Endothelial cell (in vitro differentiated cells): ENCODE measurements around the gene COX7C. TPM values are rescaled to one million over a fixed set of nuclear protein-coding genes. Genes with fewer than 3 reads are reported as not detected.

Source experiments
- DNase-seq: peaks from one replicate; pipeline ENCODE4 v3.0.0; 2021; ENCODE audit warnings: low spot score
- H3K27ac Mint-ChIP-seq: one replicate; pipeline ENCODE4 v1.8.0; 2021; ENCODE audit warnings: mixed read lengths, inconsistent platforms; ENCODE audit not compliant: unreplicated experiment
- H3K27me3 Mint-ChIP-seq: one replicate; pipeline ENCODE4 v1.8.0; 2021; ENCODE audit warnings: mild to moderate bottlenecking, moderate library complexity, mixed read lengths, inconsistent platforms; ENCODE audit not compliant: unreplicated experiment
- H3K36me3 Mint-ChIP-seq: one replicate; pipeline ENCODE4 v1.8.0; 2021; ENCODE audit warnings: mild to moderate bottlenecking, low read depth, mixed read lengths, inconsistent platforms; ENCODE audit not compliant: unreplicated experiment
- H3K4me1 Mint-ChIP-seq: one replicate; pipeline ENCODE4 v1.8.0; 2021; ENCODE audit warnings: mild to moderate bottlenecking, mixed read lengths, inconsistent platforms; ENCODE audit not compliant: unreplicated experiment
- H3K4me3 Mint-ChIP-seq: one replicate; pipeline ENCODE4 v1.8.0; 2021; ENCODE audit warnings: mild to moderate bottlenecking, mixed read lengths, inconsistent platforms; ENCODE audit not compliant: unreplicated experiment
- H3K9me3 Mint-ChIP-seq: one replicate; pipeline ENCODE4 v1.8.0; 2021; ENCODE audit warnings: mixed read lengths, inconsistent platforms; ENCODE audit not compliant: unreplicated experiment
- total RNA-seq: library from RNA; stranded (reverse); fragmentation: NEBNext Ultra II Directional; extraction: Animal tissue kit (Norgen Biotek cat#: 25700); gene quantifications from one replicate; pipeline ENCODE4 v1.2.1, GENCODE V29; 2021; ENCODE audit not compliant: unreplicated experiment
- TF ChIP-seq, protein P1 (sequence below): fragments of 200-600 bp; sonication (generic); IDR thresholded peaks from one replicate; pipeline ENCODE4 v1.5.0; 2021; ENCODE audit warnings: antibody characterized with exemption; ENCODE audit not compliant: unreplicated experiment

Gene COX7C
- total RNA-seq, 1 donor from 2014 or later: 434 TPM

- Mint-ChIP-seq H3K4me3 (no peak overlapping the region), H3K27me3 (no peaks in the 10 kb centered on the region), H3K9me3 (no peaks in the 10 kb centered on the region), H3K27ac (no peak overlapping the region), H3K4me1 (no peaks in the 10 kb centered on the region), H3K36me3 (peaks cover 12% of the 10 kb centered on the region)
- no peak for DNase-seq
- TF ChIP-seq, protein P1, sequence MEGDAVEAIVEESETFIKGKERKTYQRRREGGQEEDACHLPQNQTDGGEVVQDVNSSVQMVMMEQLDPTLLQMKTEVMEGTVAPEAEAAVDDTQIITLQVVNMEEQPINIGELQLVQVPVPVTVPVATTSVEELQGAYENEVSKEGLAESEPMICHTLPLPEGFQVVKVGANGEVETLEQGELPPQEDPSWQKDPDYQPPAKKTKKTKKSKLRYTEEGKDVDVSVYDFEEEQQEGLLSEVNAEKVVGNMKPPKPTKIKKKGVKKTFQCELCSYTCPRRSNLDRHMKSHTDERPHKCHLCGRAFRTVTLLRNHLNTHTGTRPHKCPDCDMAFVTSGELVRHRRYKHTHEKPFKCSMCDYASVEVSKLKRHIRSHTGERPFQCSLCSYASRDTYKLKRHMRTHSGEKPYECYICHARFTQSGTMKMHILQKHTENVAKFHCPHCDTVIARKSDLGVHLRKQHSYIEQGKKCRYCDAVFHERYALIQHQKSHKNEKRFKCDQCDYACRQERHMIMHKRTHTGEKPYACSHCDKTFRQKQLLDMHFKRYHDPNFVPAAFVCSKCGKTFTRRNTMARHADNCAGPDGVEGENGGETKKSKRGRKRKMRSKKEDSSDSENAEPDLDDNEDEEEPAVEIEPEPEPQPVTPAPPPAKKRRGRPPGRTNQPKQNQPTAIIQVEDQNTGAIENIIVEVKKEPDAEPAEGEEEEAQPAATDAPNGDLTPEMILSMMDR: no peak
Observed at GRCh38 chr5:86623785-86624483, 6.2 kb downstream of the COX7C start.

DNA sequence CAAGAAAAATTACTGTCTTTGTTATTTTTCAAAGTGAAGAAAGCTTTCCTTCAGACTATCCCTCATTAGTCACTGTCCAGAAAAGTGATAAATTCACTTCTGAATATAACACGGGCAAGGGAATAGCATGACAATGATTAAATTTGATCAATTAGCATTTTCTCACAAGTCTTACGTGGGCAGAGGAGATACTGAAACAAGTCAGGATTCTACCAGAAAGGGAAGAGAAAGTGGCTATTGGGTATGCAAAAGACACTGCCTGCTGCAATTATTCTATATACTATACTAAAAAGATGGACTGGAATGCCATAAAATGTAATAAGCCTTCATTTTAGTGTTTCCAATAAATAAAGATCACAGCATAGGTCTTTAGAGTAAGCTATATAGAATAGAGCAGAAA lies 7.4 kb downstream of the COX7C start:
- Mint-ChIP-seq H3K4me3 (no peak overlapping the region), H3K36me3 (peaks cover 8% of the 10 kb centered on the region), H3K27me3 (no peaks in the 10 kb centered on the region), H3K9me3 (no peaks in the 10 kb centered on the region), H3K27ac (no peak overlapping the region), H3K4me1 (no peaks in the 10 kb centered on the region)
- TF ChIP-seq, protein P1: no peak
- no peak for DNase-seq

- DNase-seq: no peak
- Mint-ChIP-seq H3K9me3 (no peaks in the 10 kb centered on the region), H3K4me1 (no peaks in the 10 kb centered on the region), H3K4me3 (no peak overlapping the region), H3K27ac (no peak overlapping the region), H3K36me3 (peaks cover 6% of the 10 kb centered on the region), H3K27me3 (no peaks in the 10 kb centered on the region)
- TF ChIP-seq, protein P1: no peak
Observed at GRCh38 chr5:86626149-86626548, 8.4 kb downstream of the COX7C start.

GRCh38 chr5:86631165-86631564 lies 13.4 kb downstream of the COX7C start:
- H3K27me3 Mint-ChIP-seq: no peaks in the 10 kb centered on the region
- H3K4me1 Mint-ChIP-seq: no peaks in the 10 kb centered on the region
- no peaks in the 10 kb centered on the region for H3K36me3 Mint-ChIP-seq
- TF ChIP-seq, protein P1: no peak
- no peak overlapping the region for H3K4me3 Mint-ChIP-seq
- H3K27ac Mint-ChIP-seq: no peak overlapping the region
- H3K9me3 Mint-ChIP-seq: no peaks in the 10 kb centered on the region
- no peak for DNase-seq

GRCh38 chr5:86640998-86641397 lies 23.3 kb downstream of the COX7C start:
- H3K9me3 Mint-ChIP-seq: no peaks in the 10 kb centered on the region

More at GRCh38 chr5:86640998-86641397, 23.3 kb downstream of the COX7C start:
- TF ChIP-seq, protein P1: no peak
- DNase-seq: no peak
- Mint-ChIP-seq H3K4me1 (peaks cover 5% of the 10 kb centered on the region), H3K4me3 (no peak overlapping the region), H3K27me3 (no peaks in the 10 kb centered on the region), H3K27ac (no peak overlapping the region), H3K36me3 (no peaks in the 10 kb centered on the region)
